Dermis microvascular lymphatic vessel endothelial cell (primary cell): Measurements from ENCODE around the gene INPP5B. TPM values are rescaled to one million over a fixed set of nuclear protein-coding genes. Genes with fewer than 3 reads are reported as not detected.

Source experiments
- DNase-seq, 2 donors: peaks; one replicate each; pipeline versions ENCODE4 v3.0.0 to v3.0.0-alpha.2; 2010; ENCODE audit warnings: low read depth in 2 of 2
- total RNA-seq: library from RNA; depleted of rRNA; stranded (reverse); fragments of >200 nt; gene quantifications from 2 replicates; pipeline ENCODE4 v1.2.1, GENCODE V29; 2014

The INPP5B gene
- total RNA-seq, 1 donor from 2014 or later = 17.6 TPM

- DNase-seq = no peak
Measured at GRCh38 chr1:37872692-37873091, 74.2 kb downstream of the INPP5B start.

GRCh38 chr1:37868466-37868865 lies 78.4 kb downstream of the INPP5B start:
- no peak for DNase-seq

GRCh38 chr1:37867784-37868183 lies 79.1 kb downstream of the INPP5B start:
- DNase-seq = no peak

GRCh38 chr1:37866491-37866890 lies 80.4 kb downstream of the INPP5B start:
- no peak for DNase-seq

- no peak for DNase-seq
Measured at GRCh38 chr1:37865348-37866120, 81.3 kb downstream of the INPP5B start.

GRCh38 chr1:37862330-37862729 lies 84.5 kb downstream of the INPP5B start:
- DNase-seq = no peak

GRCh38 chr1:37861151-37861550 lies 85.7 kb downstream of the INPP5B start:
- DNase-seq = no peak

- DNase-seq = no peak
Measured at GRCh38 chr1:37860346-37860666, 86.5 kb downstream of the INPP5B start.

GRCh38 chr1:37859507-37860345 lies 87.1 kb downstream of the INPP5B start, which contains the start of gene MTF1:
Gene MTF1 (minus strand): TSS chr1:37859592. CDS start chr1:37857658, 1,934 bp downstream.
- DNase-seq = peak; percentile 93 to 98

- peak in 1 of 2 donors; percentile 23 for DNase-seq
Measured at GRCh38 chr1:37858931-37859506, 87.8 kb downstream of the INPP5B start.

GRCh38 chr1:37854406-37854805 lies 92.4 kb downstream of the INPP5B start:
- no peak for DNase-seq

- DNase-seq = no peak
Measured at GRCh38 chr1:37853157-37853556, 93.7 kb downstream of the INPP5B start.

GRCh38 chr1:37851782-37852210 lies 95.1 kb downstream of the INPP5B start:
- peak in 1 of 2 donors; percentile 37 for DNase-seq

GRCh38 chr1:37851262-37851661 lies 95.6 kb downstream of the INPP5B start:
- no peak for DNase-seq

GRCh38 chr1:37850352-37850955 lies 96.4 kb downstream of the INPP5B start:
- DNase-seq = peak in 1 of 2 donors; percentile 6

GRCh38 chr1:37849480-37849879 lies 97.4 kb downstream of the INPP5B start:
- no peak for DNase-seq

GRCh38 chr1:37846647-37847339 lies 100.1 kb downstream of the INPP5B start:
- no peak for DNase-seq

- no peak for DNase-seq
Measured at GRCh38 chr1:37845786-37846185, 101.1 kb downstream of the INPP5B start.

- no peak for DNase-seq
Measured at GRCh38 chr1:37845049-37845646, 101.7 kb downstream of the INPP5B start.

- DNase-seq = no peak
Measured at GRCh38 chr1:37844536-37844935, 102.3 kb downstream of the INPP5B start.

- no peak for DNase-seq
Measured at GRCh38 chr1:37841652-37842051, 105.2 kb downstream of the INPP5B start.
